H9 (cell line): Measurements from ENCODE around the gene SPPL3. TPM values are rescaled to one million over a fixed set of nuclear protein-coding genes. Genes with fewer than 3 reads are reported as not detected.
"Not testable (repeated sequence)": the region's sequence is repeated elsewhere in the genome, so short reads cannot be mapped to it uniquely, and the experiment has no call there.

Experiments
- DNase-seq: peaks from one replicate; pipeline ENCODE4 v3.0.0-alpha.2; 2017
- H2AFZ ChIP-seq: one replicate; pipeline ENCODE4 v1.6.1; 2013; ENCODE audit warnings: mild to moderate bottlenecking, low read length, control low read depth, moderate library complexity
- H2AK5ac ChIP-seq: 2 replicates; pipeline ENCODE4 v1.6.1; 2013; ENCODE audit warnings: low read length, control low read depth, mixed read lengths; ENCODE audit not compliant: insufficient read length
- H2BK120ac ChIP-seq: one replicate; pipeline ENCODE4 v1.6.1; 2013; ENCODE audit warnings: low read depth, mild to moderate bottlenecking, low read length, control low read depth, inconsistent platforms; ENCODE audit not compliant: poor library complexity, severe bottlenecking
- H2BK12ac ChIP-seq: 2 replicates; pipeline ENCODE4 v1.6.1; 2013; ENCODE audit warnings: low read length, control low read depth, mixed read lengths, low read depth; ENCODE audit not compliant: insufficient read length
- H2BK15ac ChIP-seq: 2 replicates; pipeline ENCODE4 v1.6.1; 2013; ENCODE audit warnings: low read depth, low read length, control low read depth
- H2BK20ac ChIP-seq: one replicate; pipeline ENCODE4 v1.6.1; 2013; ENCODE audit warnings: low read depth, mild to moderate bottlenecking, low read length, control low read depth, inconsistent platforms; ENCODE audit not compliant: poor library complexity, severe bottlenecking
- H2BK5ac ChIP-seq: 2 replicates; pipeline ENCODE4 v1.6.1; 2013; ENCODE audit warnings: low read length, control low read depth, mixed read lengths; ENCODE audit not compliant: insufficient read length
- H3K14ac ChIP-seq: 2 replicates; pipeline ENCODE4 v1.6.1; 2013; ENCODE audit warnings: low read length, control low read depth; ENCODE audit not compliant: insufficient read depth
- H3K18ac ChIP-seq: 2 replicates; pipeline ENCODE4 v1.6.1; 2013; ENCODE audit warnings: low read depth, mild to moderate bottlenecking, mixed read lengths, low read length, control low read depth; ENCODE audit not compliant: insufficient read length
- H3K23ac ChIP-seq: 2 replicates; pipeline ENCODE4 v1.6.1; 2013; ENCODE audit warnings: low read length, control low read depth, mixed read lengths, low read depth; ENCODE audit not compliant: insufficient read length
- H3K23me2 ChIP-seq: 2 replicates; pipeline ENCODE4 v1.6.1; 2013; ENCODE audit warnings: low read depth, mild to moderate bottlenecking, mixed read lengths, low read length, control low read depth; ENCODE audit not compliant: insufficient read length, poor library complexity, severe bottlenecking
- H3K27ac ChIP-seq: 2 replicates; pipeline ENCODE4 v1.5.1; 2013; ENCODE audit warnings: low read length, control low read depth, mixed read lengths, low read depth; ENCODE audit not compliant: insufficient read length
- H3K27me3 ChIP-seq: 2 replicates; pipeline ENCODE4 v1.6.1; 2013; ENCODE audit warnings: low read length, control low read depth, inconsistent platforms; ENCODE audit not compliant: insufficient read depth
- H3K4ac ChIP-seq: 2 replicates; pipeline ENCODE4 v1.6.1; 2013; ENCODE audit warnings: low read depth, mild to moderate bottlenecking, control low read depth, inconsistent platforms, low read length, moderate library complexity
- H3K4me1 ChIP-seq: 2 replicates; pipeline ENCODE4 v1.6.1; 2013; ENCODE audit warnings: low read length, control low read depth, inconsistent platforms; ENCODE audit not compliant: insufficient read depth
- H3K4me2 ChIP-seq: 2 replicates; pipeline ENCODE4 v1.6.1; 2013; ENCODE audit warnings: low read length, control low read depth, mixed read lengths; ENCODE audit not compliant: insufficient read length, insufficient read depth
- H3K56ac ChIP-seq: 2 replicates; pipeline ENCODE4 v1.6.1; 2013; ENCODE audit warnings: low read depth, mild to moderate bottlenecking, mixed read lengths, low read length, control low read depth; ENCODE audit not compliant: insufficient read length
- H3K79me1 ChIP-seq: 2 replicates; pipeline ENCODE4 v1.6.1; 2013; ENCODE audit warnings: low read depth, mild to moderate bottlenecking, moderate library complexity, low read length, control low read depth, inconsistent platforms; ENCODE audit not compliant: insufficient read depth, poor library complexity, severe bottlenecking
- H3K79me2 ChIP-seq: 2 replicates; pipeline ENCODE4 v1.6.1; 2013; ENCODE audit warnings: low read length, control low read depth, inconsistent platforms; ENCODE audit not compliant: insufficient read depth
- H3K9ac ChIP-seq: 2 replicates; pipeline ENCODE4 v1.6.1; 2013; ENCODE audit warnings: low read length, control low read depth, mixed read lengths; ENCODE audit not compliant: insufficient read length; ENCODE audit errors: extremely low read depth
- H3K9me3 ChIP-seq: one replicate; pipeline ENCODE4 v1.6.1; 2013; ENCODE audit warnings: low read depth, low read length, inconsistent platforms; ENCODE audit not compliant: control insufficient read depth
- H3T11ph ChIP-seq: one replicate; pipeline ENCODE4 v1.6.1; 2013; ENCODE audit warnings: mild to moderate bottlenecking, low read length, control low read depth, inconsistent platforms
- H4K20me1 ChIP-seq: one replicate; pipeline ENCODE4 v1.6.1; 2013; ENCODE audit not compliant: control insufficient read depth, insufficient read length, insufficient read depth
- H4K5ac ChIP-seq: 2 replicates; pipeline ENCODE4 v1.6.1; 2013; ENCODE audit warnings: low read depth, mild to moderate bottlenecking, mixed read lengths, low read length, control low read depth; ENCODE audit not compliant: insufficient read length
- H4K8ac ChIP-seq: replicated peaks from 2 replicates; pipeline ENCODE4 v1.6.1; 2013; ENCODE audit warnings: low read length, control low read depth, mixed read lengths, low read depth; ENCODE audit not compliant: insufficient read length
- H4K91ac ChIP-seq: 2 replicates; pipeline ENCODE4 v1.6.1; 2013; ENCODE audit warnings: low read depth, mild to moderate bottlenecking, moderate library complexity, mixed read lengths, low read length, control low read depth; ENCODE audit not compliant: insufficient read length
- H3K27ac Mint-ChIP-seq, 3 experiments: 2 replicates in 2 of 3; 3 replicates in 1 of 3; pipeline ENCODE4 v1.8.0; 2020 to 2021; ENCODE audit warnings: mixed read lengths in 3 of 3, mild to moderate bottlenecking in 1 of 3, moderate library complexity in 1 of 3
- H3K27me3 Mint-ChIP-seq: 2 replicates; pipeline ENCODE4 v1.8.0; 2021; ENCODE audit warnings: low read depth, mild to moderate bottlenecking, moderate library complexity, mixed read lengths
- H3K36me3 Mint-ChIP-seq, 3 experiments: 2 replicates in 2 of 3; 3 replicates in 1 of 3; pipeline ENCODE4 v1.8.0; 2020 to 2021; ENCODE audit warnings: low read depth in 3 of 3, mixed read lengths in 3 of 3; ENCODE audit not compliant: insufficient read depth in 1 of 3
- H3K4me1 Mint-ChIP-seq, 2 experiments: 2 replicates each; pipeline ENCODE4 v1.8.0; 2020; ENCODE audit warnings: mixed read lengths in 2 of 2
- H3K4me3 Mint-ChIP-seq, 2 experiments: 2 replicates in 1 of 2; 3 replicates in 1 of 2; pipeline ENCODE4 v1.8.0; 2020 to 2021; ENCODE audit warnings: mild to moderate bottlenecking in 2 of 2, mixed read lengths in 2 of 2, moderate library complexity in 1 of 2
- H3K9me3 Mint-ChIP-seq, 2 experiments: 2 replicates in 1 of 2; 3 replicates in 1 of 2; pipeline ENCODE4 v1.8.0; 2020; ENCODE audit warnings: mild to moderate bottlenecking in 2 of 2, mixed read lengths in 2 of 2, moderate library complexity in 1 of 2
- CTCF ChIP-seq: fragments of 200-600 bp; sonication (generic); conservative IDR thresholded peaks from 3 replicates; pipeline ENCODE4 v1.8.0; 2021; ENCODE audit warnings: antibody characterized with exemption, mild to moderate bottlenecking
- WGBS: extraction: QIAGEN DNeasy Blood & Tissue Kit; methylation state at CpG from one replicate; pipeline ENCODE4 v1.1.7; 2013; ENCODE audit warnings: missing lambda C conversion rate, low lambda C conversion rate, mixed read lengths; ENCODE audit not compliant: insufficient read length; ENCODE audit errors: extremely low coverage; 5-methylcytosine and 5-hydroxymethylcytosine counted together
- total RNA-seq: library from RNA; stranded (reverse); gene quantifications from 2 replicates; pipeline ENCODE4 v1.2.1, GENCODE V29; 2021

Gene SPPL3
- total RNA-seq, 1 experiment from 2014 or later, result 46.3 TPM

- Histone ChIP-seq H3K27ac (no peak overlapping the region), H3K4me1 (no peaks in the 10 kb centered on the region), H3T11ph (no peak overlapping the region), H2BK5ac (no peak overlapping the region), H4K20me1 (no peaks in the 10 kb centered on the region), H3K4me2 (no peak overlapping the region), H3K4ac (no peak overlapping the region), H4K91ac (no peak overlapping the region), H3K23me2 (no peaks in the 10 kb centered on the region), H3K23ac (no peak overlapping the region), H3K14ac (no peak overlapping the region), H2AK5ac (no peak overlapping the region), H3K18ac (no peak overlapping the region), H3K9me3 (no peaks in the 10 kb centered on the region), H2BK15ac (no peak overlapping the region), H4K5ac (no peak overlapping the region), H3K56ac (no peak overlapping the region), H2BK12ac (no peak overlapping the region), H3K9ac (no peak overlapping the region), H3K79me2 (no peaks in the 10 kb centered on the region), H2BK120ac (no peak overlapping the region), H3K79me1 (no peaks in the 10 kb centered on the region), H3K27me3 (no peaks in the 10 kb centered on the region), H2BK20ac (no peak overlapping the region), H2AFZ (no peak overlapping the region), H4K8ac (no peak overlapping the region)
- WGBS, result no CpG with 5 or more reads among the region's 5 CpGs
- H3K27me3 Mint-ChIP-seq, result no peaks in the 10 kb centered on the region
- DNase-seq, result no peak
- H3K4me3 Mint-ChIP-seq, result no peak overlapping the region
- H3K36me3 Mint-ChIP-seq, result no peaks in the 10 kb centered on the region
- H3K27ac Mint-ChIP-seq, result no peak overlapping the region
- H3K4me1 Mint-ChIP-seq, result no peaks in the 10 kb centered on the region
- H3K9me3 Mint-ChIP-seq, result peaks cover 2 to 3% of the 10 kb centered on the region in 2 experiments; a peak in 4 of 5 replicates
- no peak for TF ChIP-seq CTCF
Observed at GRCh38 chr12:120950807-120951206, 46.6 kb upstream of the SPPL3 start.

GRCh38 chr12:120950260-120950799 is 46.2 kb upstream of the SPPL3 start:
- not testable (repeated sequence) for H2AFZ ChIP-seq, H3K4me2 ChIP-seq, H3K36me3 Mint-ChIP-seq, H3K27me3 Mint-ChIP-seq, H2BK15ac ChIP-seq, H3K9me3 ChIP-seq, H3K4ac ChIP-seq, H3K14ac ChIP-seq, H2BK120ac ChIP-seq, H3K79me1 ChIP-seq, H3K79me2 ChIP-seq, H4K91ac ChIP-seq, H3T11ph ChIP-seq, H3K18ac ChIP-seq, H4K8ac ChIP-seq, H3K27ac ChIP-seq, H3K27me3 ChIP-seq, H2BK20ac ChIP-seq, H4K5ac ChIP-seq, H3K4me1 ChIP-seq, H4K20me1 ChIP-seq, H3K4me3 Mint-ChIP-seq, H3K23me2 ChIP-seq, H3K9me3 Mint-ChIP-seq, H2BK5ac ChIP-seq, H3K4me1 Mint-ChIP-seq, DNase-seq, H2BK12ac ChIP-seq, H3K27ac Mint-ChIP-seq, H2AK5ac ChIP-seq, H3K9ac ChIP-seq, H3K56ac ChIP-seq, H3K23ac ChIP-seq
- WGBS, result no CpG with 5 or more reads among the region's 31 CpGs
